Measurements from ENCODE around the gene RREB1.

Gene RREB1

GRCh38 chr6:7189101-7189758 lies 81.5 kb downstream of the RREB1 start:
- no peak for DNase-seq (ENCODE audit: extremely low read depth in 1 of 2, low read depth in 1 of 2)

GRCh38 chr6:7190791-7191190 lies 83.0 kb downstream of the RREB1 start:
- DNase-seq (ENCODE audit: extremely low read depth in 1 of 2, low read depth in 1 of 2): no peak

- no peak for DNase-seq (ENCODE audit: extremely low read depth in 1 of 2, low read depth in 1 of 2)
These were observed 85.4 kb downstream of the RREB1 start for GRCh38 chr6:7193122-7193521.

GRCh38 chr6:7194657-7195056 lies 86.9 kb downstream of the RREB1 start:
- DNase-seq (ENCODE audit: extremely low read depth in 1 of 2, low read depth in 1 of 2): no peak

- no peak for DNase-seq (ENCODE audit: extremely low read depth in 1 of 2, low read depth in 1 of 2)
These were observed 87.7 kb downstream of the RREB1 start for GRCh38 chr6:7195339-7196018.

- no peak for DNase-seq (ENCODE audit: extremely low read depth in 1 of 2, low read depth in 1 of 2)
These were observed 88.2 kb downstream of the RREB1 start for GRCh38 chr6:7196019-7196402.

GRCh38 chr6:7196685-7197283 lies 89.0 kb downstream of the RREB1 start:
- no peak for DNase-seq (ENCODE audit: extremely low read depth in 1 of 2, low read depth in 1 of 2)

GRCh38 chr6:7197747-7198146 lies 90.0 kb downstream of the RREB1 start:
- no peak for DNase-seq (ENCODE audit: extremely low read depth in 1 of 2, low read depth in 1 of 2)

- no peak for DNase-seq (ENCODE audit: extremely low read depth in 1 of 2, low read depth in 1 of 2)
These were observed 91.4 kb downstream of the RREB1 start for GRCh38 chr6:7198833-7199800.

- DNase-seq (ENCODE audit: extremely low read depth in 1 of 2, low read depth in 1 of 2): no peak
These were observed 93.1 kb downstream of the RREB1 start for GRCh38 chr6:7200598-7201443.

GRCh38 chr6:7201444-7201731 lies 93.6 kb downstream of the RREB1 start:
- DNase-seq (ENCODE audit: extremely low read depth in 1 of 2, low read depth in 1 of 2): no peak

- DNase-seq (ENCODE audit: extremely low read depth in 1 of 2, low read depth in 1 of 2): no peak
These were observed 94.2 kb downstream of the RREB1 start for GRCh38 chr6:7201732-7202541.

- no peak for DNase-seq (ENCODE audit: extremely low read depth in 1 of 2, low read depth in 1 of 2)
These were observed 95.2 kb downstream of the RREB1 start for GRCh38 chr6:7202950-7203349.

GRCh38 chr6:7203939-7204338 lies 96.2 kb downstream of the RREB1 start:
- no peak for DNase-seq (ENCODE audit: extremely low read depth in 1 of 2, low read depth in 1 of 2)

- no peak for DNase-seq (ENCODE audit: extremely low read depth in 1 of 2, low read depth in 1 of 2)
These were observed 97.0 kb downstream of the RREB1 start for GRCh38 chr6:7204726-7205125.

GRCh38 chr6:7207720-7208119 lies 100.0 kb downstream of the RREB1 start:
- no peak for DNase-seq (ENCODE audit: extremely low read depth in 1 of 2, low read depth in 1 of 2)

- no peak for DNase-seq (ENCODE audit: extremely low read depth in 1 of 2, low read depth in 1 of 2)
These were observed 105.7 kb downstream of the RREB1 start for GRCh38 chr6:7213416-7213815.

- DNase-seq (ENCODE audit: extremely low read depth in 1 of 2, low read depth in 1 of 2): no peak
These were observed 106.7 kb downstream of the RREB1 start for GRCh38 chr6:7214468-7214867.

GRCh38 chr6:7215131-7215530 lies 107.4 kb downstream of the RREB1 start:
- DNase-seq (ENCODE audit: extremely low read depth in 1 of 2, low read depth in 1 of 2): no peak

GRCh38 chr6:7215798-7216231 lies 108.1 kb downstream of the RREB1 start:
- DNase-seq (ENCODE audit: extremely low read depth in 1 of 2, low read depth in 1 of 2): no peak

Data from activated CD8-positive, alpha-beta memory T cell treated with anti-CD3 and anti-CD28 coated beads for 1 hour (primary cell).